Endothelial cell of umbilical vein (primary cell): ENCODE data around the gene HGF. TPM values are rescaled to one million over a fixed set of nuclear protein-coding genes. Genes with fewer than 3 reads are reported as not detected.

Experiments used
- BruUV-seq: library from RNA; stranded (reverse); fragments of 400-500 nt; replicated peaks from 2 replicates; lab custom pipeline; 2021; lab: Mats Ljungman, UMichigan
- CTCF ChIA-PET: fragments of 300-600, 350-600 bp; sonication (Branson Sonifier 250); formaldehyde crosslinking; loops from one replicate; lab custom pipeline; 2021; ENCODE audit warnings: antibody characterized with exemption, inconsistent platforms; lab: Charles Lee
- POLR2A ChIA-PET: fragments of 300-600, 350-600 bp; sonication (Branson Sonifier 250); formaldehyde crosslinking; loops from one replicate; lab custom pipeline; 2021; ENCODE audit warnings: antibody characterized with exemption, inconsistent platforms; lab: Charles Lee
- DNase-seq: peaks from one replicate; pipeline ENCODE4 v3.0.0-alpha.2; 2011; ENCODE audit warnings: low read depth, low spot score
- FAIRE-seq: peaks from 2 replicates; lab custom pipeline; 2011; peaks lifted over from hg19 to GRCh38; lab: Jason Lieb, UNC
- H2AFZ ChIP-seq: 2 replicates; pipeline ENCODE4 v1.6.0; 2012; ENCODE audit warnings: low read depth, low read length, control low read depth, inconsistent platforms
- H3K27ac ChIP-seq: 2 replicates; pipeline ENCODE4 v1.5.1; 2011; ENCODE audit warnings: low read depth, mild to moderate bottlenecking, control low read depth, low read length, moderate library complexity; ENCODE audit not compliant: insufficient read depth
- H3K27me3 ChIP-seq, 2 experiments: 2 replicates each; pipeline versions ENCODE4 v1.6.0 to v1.6.1; 2011; ENCODE audit warnings: low read length in 2 of 2, mixed read lengths in 1 of 2; ENCODE audit not compliant: control insufficient read depth in 2 of 2, insufficient read depth in 2 of 2
- H3K36me3 ChIP-seq, 2 experiments: 2 replicates in 1 of 2; 3 replicates in 1 of 2; pipeline ENCODE4 v1.5.1; 2011; ENCODE audit warnings: low read length in 2 of 2, mild to moderate bottlenecking in 1 of 2, moderate library complexity in 1 of 2; ENCODE audit not compliant: control insufficient read depth in 2 of 2, insufficient read depth in 2 of 2; ENCODE audit errors: extremely low read depth in 1 of 2
- H3K4me1 ChIP-seq: 3 replicates; pipeline ENCODE4 v1.5.1; 2011; ENCODE audit warnings: mild to moderate bottlenecking, low read length; ENCODE audit not compliant: control insufficient read depth, insufficient read depth; ENCODE audit errors: extremely low read depth
- H3K4me2 ChIP-seq: 2 replicates; pipeline ENCODE4 v1.6.1; 2011; ENCODE audit warnings: low read length, control low read depth, mixed read lengths; ENCODE audit not compliant: insufficient read depth
- H3K4me3 ChIP-seq, 3 experiments: fragments of 200-600 bp in 1 of 3; sonication (generic), shearing (Covaris generic) in 1 of 3; replicated peaks in 1 of 3; 2 replicates each; pipeline ENCODE4 v1.5.1; 2011 to 2016; ENCODE audit warnings: control low read depth in 3 of 3, low read length in 3 of 3, mild to moderate bottlenecking in 2 of 3, inconsistent platforms in 1 of 3, low read depth in 1 of 3, moderate library complexity in 1 of 3; ENCODE audit not compliant: insufficient read depth in 1 of 3
- H3K79me2 ChIP-seq: 2 replicates; pipeline ENCODE4 v1.6.0; 2012; ENCODE audit warnings: low read length, inconsistent platforms; ENCODE audit not compliant: control insufficient read depth, insufficient read depth
- H3K9ac ChIP-seq: replicated peaks from 2 replicates; pipeline ENCODE3; 2011; ENCODE audit warnings: low read length, control low read depth; ENCODE audit not compliant: insufficient read depth; ENCODE audit errors: extremely low read depth
- H3K9me1 ChIP-seq: replicated peaks from 3 replicates; pipeline ENCODE4 v1.6.0; 2011; ENCODE audit warnings: mild to moderate bottlenecking, low read length; ENCODE audit not compliant: control insufficient read depth, insufficient read depth; ENCODE audit errors: extremely low read depth
- H3K9me3 ChIP-seq: replicated peaks from 2 replicates; pipeline ENCODE4 v1.5.1; 2012; ENCODE audit warnings: low read length, inconsistent platforms; ENCODE audit not compliant: control insufficient read depth, insufficient read depth
- H4K20me1 ChIP-seq: replicated peaks from 2 replicates; pipeline ENCODE3; 2011; ENCODE audit warnings: mild to moderate bottlenecking, low read length; ENCODE audit not compliant: control insufficient read depth, insufficient read depth; ENCODE audit errors: extremely low read depth
- EZH2 ChIP-seq: IDR thresholded peaks from 2 replicates; pipeline ENCODE4 v1.6.1; 2012; ENCODE audit warnings: borderline replicate concordance, low read depth, mild to moderate bottlenecking, moderate library complexity, low read length, inconsistent platforms; ENCODE audit not compliant: severe bottlenecking
- FOS ChIP-seq: IDR thresholded peaks from 2 replicates; pipeline ENCODE4 v1.6.1; 2011; ENCODE audit warnings: mild to moderate bottlenecking, low read length, moderate library complexity, borderline replicate concordance; ENCODE audit not compliant: insufficient read depth
- GATA2 ChIP-seq: IDR thresholded peaks from 2 replicates; pipeline ENCODE4 v1.7.0; 2011; ENCODE audit warnings: low read depth, mild to moderate bottlenecking, moderate library complexity, mixed read lengths, low read length; ENCODE audit not compliant: insufficient read length, insufficient read depth
- JUN ChIP-seq: IDR thresholded peaks from 2 replicates; pipeline ENCODE4 v1.6.1; 2011; ENCODE audit warnings: borderline replicate concordance, low read depth; ENCODE audit not compliant: insufficient read length, insufficient read depth
- MYC ChIP-seq: IDR thresholded peaks from one replicate; pipeline ENCODE4 v1.6.1; 2011; ENCODE audit warnings: mild to moderate bottlenecking, low read depth, low read length
- POLR2A ChIP-seq: IDR thresholded peaks from 2 replicates; pipeline ENCODE4 v1.6.1; 2012; ENCODE audit warnings: low read depth, mild to moderate bottlenecking, control low read depth, low read length
- POLR2AphosphoS5 ChIP-seq: IDR thresholded peaks from 2 replicates; pipeline ENCODE4 v1.6.1; 2012; ENCODE audit warnings: low read depth, mild to moderate bottlenecking, control low read depth, low read length, moderate library complexity; ENCODE audit not compliant: insufficient read depth
- dilution Hi-C: fragments of 300-500 bp; cut with MboI; formaldehyde crosslinking; loops from one replicate; pipeline ENCODE4 v1.15.0; 2019; ENCODE audit warnings: low sequenced_read_pairs; ENCODE audit not compliant: extremely low pct_ligation_motif_present
- intact Hi-C: fragments of 100-400 bp; cut with micrococcal nuclease; formaldehyde crosslinking; loops from one replicate; pipeline ENCODE4 v1.10.0; 2022
- polyA plus RNA-seq, 4 experiments: library from polyadenylated mRNA; depleted of rRNA in 3 of 4; stranded (reverse) in 3 of 4; unstranded in 1 of 4; fragments of >200 nt; gene quantifications; 2 replicates each; pipeline versions ENCODE4 v1.2.1 to v1.2.3, GENCODE V29; 2011 to 2012; ENCODE audit warnings: missing spikeins in 1 of 4
- total RNA-seq: library from RNA; stranded (reverse); gene quantifications from 2 replicates; pipeline ENCODE4 v1.2.3, GENCODE V29; 2021
- TF ChIP-seq, protein P1 (sequence below), 2 donors: IDR thresholded peaks; 1 replicate in 1 of 2; 2 replicates in 1 of 2; pipeline ENCODE4 v1.5.1; 2011; ENCODE audit warnings: low read length in 2 of 2, mild to moderate bottlenecking in 2 of 2, moderate library complexity in 2 of 2, control low read depth in 1 of 2, inconsistent platforms in 1 of 2, low read depth in 1 of 2; ENCODE audit not compliant: insufficient read depth in 1 of 2; ENCODE audit errors: extremely low read depth in 1 of 2
- TF ChIP-seq, protein P2 (sequence below): IDR thresholded peaks from 2 replicates; pipeline ENCODE4 v1.6.1; 2011; ENCODE audit not compliant: insufficient read depth, insufficient read length

HGF gene
- total and polyA plus RNA-seq, 2 donors (not counting 3 experiments of a cell fraction or from before 2014, with no cell fraction given): 0.15 to 0.18 TPM

DNA sequence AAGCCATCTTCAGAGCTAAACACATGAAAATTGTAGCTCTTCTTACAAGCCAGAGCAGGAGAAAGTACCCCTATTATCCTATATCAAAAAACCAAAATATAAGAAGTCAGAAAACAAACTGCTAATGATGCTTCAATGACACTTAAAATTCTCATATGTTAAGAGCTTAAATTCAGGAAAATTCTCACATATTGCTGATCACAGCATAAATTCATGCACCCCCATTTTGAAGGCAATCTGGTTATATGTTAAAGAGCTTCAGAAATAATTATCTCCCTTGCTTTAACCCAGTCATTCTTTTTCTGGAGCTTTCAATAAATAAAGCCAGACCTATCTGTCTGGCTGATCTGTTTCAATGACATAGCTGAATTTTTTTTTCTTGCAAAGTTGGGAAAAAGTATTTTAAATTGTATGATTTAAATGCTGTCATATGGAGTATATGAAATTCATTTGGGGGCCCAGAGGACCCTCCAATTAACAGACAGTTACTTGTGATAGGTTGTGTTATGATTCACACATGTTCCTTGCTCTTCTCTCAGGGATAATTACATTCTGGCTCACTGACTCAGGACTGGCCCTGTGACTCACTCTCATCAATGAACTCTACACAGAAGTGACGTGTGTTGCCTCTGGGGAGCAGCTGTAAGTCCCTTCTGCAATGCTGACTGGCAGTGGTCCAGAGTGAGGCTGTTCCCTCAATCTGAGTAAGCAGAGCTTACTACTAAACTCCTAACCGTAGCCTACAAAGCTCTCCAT is 85.2 kb downstream of the HGF start:
- intact Hi-C loops: no loop called here
- POLR2A ChIA-PET: no interaction called here
- no peaks in the 10 kb centered on the region for H3K9me3 ChIP-seq

DNA sequence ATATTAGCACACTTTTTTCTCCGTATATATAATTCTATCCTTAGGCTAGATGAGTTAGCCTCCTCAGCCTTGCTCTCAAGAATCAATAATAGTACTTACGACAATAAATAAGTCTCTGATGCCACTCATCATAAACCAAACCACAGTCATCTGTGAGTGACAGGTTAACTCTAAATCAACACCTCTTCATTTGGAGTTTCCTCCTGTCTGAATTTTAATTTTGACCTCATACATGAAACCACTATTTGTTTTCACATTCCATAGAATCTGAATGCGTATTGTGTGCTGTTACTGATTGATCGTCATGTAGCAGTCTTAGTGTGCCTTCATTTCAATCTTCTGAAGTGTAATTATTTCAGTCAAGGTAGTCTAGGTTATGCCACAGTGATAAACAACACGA is 85.8 kb downstream of the HGF start:
- POLR2A ChIA-PET: no interaction called here
- H3K9me1 ChIP-seq: no peaks in the 10 kb centered on the region
- TF ChIP-seq, protein P1, sequence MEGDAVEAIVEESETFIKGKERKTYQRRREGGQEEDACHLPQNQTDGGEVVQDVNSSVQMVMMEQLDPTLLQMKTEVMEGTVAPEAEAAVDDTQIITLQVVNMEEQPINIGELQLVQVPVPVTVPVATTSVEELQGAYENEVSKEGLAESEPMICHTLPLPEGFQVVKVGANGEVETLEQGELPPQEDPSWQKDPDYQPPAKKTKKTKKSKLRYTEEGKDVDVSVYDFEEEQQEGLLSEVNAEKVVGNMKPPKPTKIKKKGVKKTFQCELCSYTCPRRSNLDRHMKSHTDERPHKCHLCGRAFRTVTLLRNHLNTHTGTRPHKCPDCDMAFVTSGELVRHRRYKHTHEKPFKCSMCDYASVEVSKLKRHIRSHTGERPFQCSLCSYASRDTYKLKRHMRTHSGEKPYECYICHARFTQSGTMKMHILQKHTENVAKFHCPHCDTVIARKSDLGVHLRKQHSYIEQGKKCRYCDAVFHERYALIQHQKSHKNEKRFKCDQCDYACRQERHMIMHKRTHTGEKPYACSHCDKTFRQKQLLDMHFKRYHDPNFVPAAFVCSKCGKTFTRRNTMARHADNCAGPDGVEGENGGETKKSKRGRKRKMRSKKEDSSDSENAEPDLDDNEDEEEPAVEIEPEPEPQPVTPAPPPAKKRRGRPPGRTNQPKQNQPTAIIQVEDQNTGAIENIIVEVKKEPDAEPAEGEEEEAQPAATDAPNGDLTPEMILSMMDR (IDR thresholded peaks at IDR 0.05; ENCODE audit: extremely low read depth in 1 of 2, insufficient read depth in 1 of 2, low read depth in 1 of 2, low read length in 2 of 2): no peak
- TF ChIP-seq POLR2A: no peak
- TF ChIP-seq, protein P2, sequence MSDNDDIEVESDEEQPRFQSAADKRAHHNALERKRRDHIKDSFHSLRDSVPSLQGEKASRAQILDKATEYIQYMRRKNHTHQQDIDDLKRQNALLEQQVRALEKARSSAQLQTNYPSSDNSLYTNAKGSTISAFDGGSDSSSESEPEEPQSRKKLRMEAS: no peak
- TF ChIP-seq MYC: no peak
- TF ChIP-seq FOS: no peak
- no peak for TF ChIP-seq GATA2
- TF ChIP-seq EZH2: no peak
- no peak for TF ChIP-seq POLR2AphosphoS5
- no peak for TF ChIP-seq JUN
- H3K9me3 ChIP-seq: no peaks in the 10 kb centered on the region
- H3K4me3 ChIP-seq: no peak overlapping the region
- H3K36me3 ChIP-seq: no peaks in the 10 kb centered on the region
- intact Hi-C loops: no loop called here
- H3K4me2 ChIP-seq: no peak overlapping the region
- no TSS peak for BruUV-seq
- H2AFZ ChIP-seq: no peak overlapping the region
- no peak overlapping the region for H3K27ac ChIP-seq
- no peak for DNase-seq
- CTCF ChIA-PET: interaction anchor here (0.9 to 1.7 kb wide), 4 partner anchors 41 to 167 kb away, joined by 3 to 7 read pairs (median 4); no protein-coding TSS in a partner anchor
- FAIRE-seq: no peak
- H4K20me1 ChIP-seq: no peaks in the 10 kb centered on the region
- dilution Hi-C loops: no loop called here
- no peak overlapping the region for H3K9ac ChIP-seq
- no peaks in the 10 kb centered on the region for H3K79me2 ChIP-seq
- no peaks in the 10 kb centered on the region for H3K27me3 ChIP-seq
- H3K4me1 ChIP-seq: peaks cover 10% of the 10 kb centered on the region

More for the DNA sequence above, 85.2 kb downstream of the HGF start:
- FAIRE-seq (peak; percentile 89), DNase-seq (peak; percentile 96)
- CTCF ChIA-PET: interaction anchor here (0.6 to 1.7 kb wide), 9 partner anchors 10 to 184 kb away, joined by 3 to 7 read pairs (median 3); no protein-coding TSS in a partner anchor
- dilution Hi-C loops: no loop called here
- no peaks in the 10 kb centered on the region for H4K20me1 ChIP-seq
- no TSS peak for BruUV-seq
- H3K4me3 ChIP-seq: no peak overlapping the region
- peak overlapping the region; percentile 23 for H3K27ac ChIP-seq
- TF ChIP-seq FOS (peak; percentile 99), POLR2AphosphoS5 (peak; percentile 77), JUN (peak; percentile 96), GATA2 (peak; percentile 15), EZH2 (no peak)
- TF ChIP-seq, protein P2: no peak
- H3K4me1 ChIP-seq: peaks cover 10% of the 10 kb centered on the region
- peak overlapping the region; percentile 90 for H2AFZ ChIP-seq
- no peak overlapping the region for H3K9ac ChIP-seq
- no peaks in the 10 kb centered on the region for H3K79me2 ChIP-seq
- no peaks in the 10 kb centered on the region for H3K27me3 ChIP-seq
- no peaks in the 10 kb centered on the region for H3K36me3 ChIP-seq
- peak overlapping the region; percentile 35 for H3K4me2 ChIP-seq
- no peaks in the 10 kb centered on the region for H3K9me1 ChIP-seq
